Umbilical cord (tissue), 1 donor: ENCODE results near the gene USP3. TPM values are rescaled to one million over a fixed set of nuclear protein-coding genes. Genes with fewer than 3 reads are reported as not detected.

ENCODE experiments used
- total RNA-seq: library from RNA; depleted of rRNA; stranded (reverse); fragments of >200 nt; gene quantifications from one replicate; pipeline ENCODE4 v1.2.3, GENCODE V29; 2014; ENCODE audit warnings: low replicate concordance; ENCODE audit not compliant: insufficient read depth

USP3 gene
- total RNA-seq, 1 donor from 2014 or later = 31.8 TPM

Other genes starting within 250 kb of the USP3 start
- gene APH1B, start 227.0 kb upstream of the USP3 start, total RNA-seq = 28.9 TPM
- gene CA12, start 122.7 kb upstream of the USP3 start, total RNA-seq = 46.9 TPM
- gene FBXL22, start 92.8 kb downstream of the USP3 start, total RNA-seq = 86.9 TPM